Measurements from ENCODE around the gene AFF2. TPM values are rescaled to one million over a fixed set of nuclear protein-coding genes. Genes with fewer than 3 reads are reported as not detected.

The AFF2 gene
- under 0.01 and 1.1 TPM in 2 replicates for total RNA-seq

DNA sequence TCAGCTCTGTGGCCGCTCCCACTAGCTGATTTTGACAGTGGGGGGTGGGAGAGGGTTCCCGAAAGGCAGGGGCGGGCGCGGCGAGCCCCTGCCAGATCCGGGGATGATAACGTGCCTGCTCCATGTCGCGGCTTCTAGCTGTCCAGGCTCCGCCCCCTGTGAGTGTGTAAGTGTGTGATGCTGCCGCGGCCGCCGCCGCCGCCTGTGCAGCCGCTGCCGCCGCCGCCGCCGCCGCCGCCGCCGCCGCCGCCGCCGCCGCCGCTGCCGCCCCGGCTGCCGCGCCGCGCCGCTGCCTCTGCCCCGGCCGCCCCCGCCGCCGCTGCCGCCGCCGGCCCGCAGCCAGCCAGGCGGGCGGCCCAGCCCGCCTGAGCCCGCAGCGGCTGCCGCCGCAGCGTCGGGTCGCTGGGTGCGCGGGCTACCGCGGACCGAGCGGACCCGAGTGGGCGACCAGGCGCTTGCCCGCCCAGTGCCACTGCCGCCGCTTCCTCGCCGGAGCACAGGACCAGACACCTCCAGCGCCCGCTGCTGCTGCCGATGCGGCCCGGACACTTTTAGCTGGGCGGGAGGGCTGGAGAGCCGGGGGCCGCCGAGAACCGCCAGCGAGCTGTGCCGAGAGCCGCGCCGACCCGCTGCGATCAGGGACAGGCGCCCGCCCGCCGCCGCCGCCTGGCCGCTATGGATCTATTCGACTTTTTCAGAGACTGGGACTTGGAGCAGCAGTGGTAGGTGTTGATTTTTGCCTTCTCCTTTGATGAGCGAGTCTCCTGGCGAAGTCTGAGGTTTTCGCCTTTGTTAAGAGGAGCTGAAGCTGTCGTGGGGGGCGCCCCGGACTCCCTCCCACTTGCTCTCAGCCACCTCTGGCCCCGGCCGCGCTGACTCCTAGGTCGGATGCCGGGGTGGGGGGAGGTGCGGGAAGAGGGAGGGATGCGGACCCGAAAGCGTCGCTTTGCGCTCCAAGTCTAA, at the start of gene AFF2:
Gene AFF2, plus strand, starts transcription at position 195 of the 963 bp plus-strand sequence. Its CDS starts 481 bp downstream, at position 676.

Small RNA genes within 50 kb of the gene (small RNA-seq; reads per million reads assigned to genes)
- gene RN7SKP267, result not detected

Measured in vein endothelial cell (primary cell).